Tibial nerve (tissue), 4 donors: ENCODE results near the gene MAGI2. TPM values are rescaled to one million over a fixed set of nuclear protein-coding genes. Genes with fewer than 3 reads are reported as not detected.
A peak's percentile ranks its signal among the peaks of the same experiment; 100 is the strongest.

Experiments used
- DNase-seq, 2 donors: peaks; one replicate each; pipeline ENCODE4 v3.0.0-alpha.2; 2019; ENCODE audit warnings: low spot score in 2 of 2
- H3K27ac ChIP-seq, 4 donors: fragments of 200-600 bp; sonication (generic) in 3 of 4; one replicate each; pipeline ENCODE4 v1.5.1; 2017 to 2019; ENCODE audit warnings: mild to moderate bottlenecking in 1 of 4
- H3K27me3 ChIP-seq, 2 donors: fragments of 200-600 bp; sonication (generic) in 1 of 2; one replicate each; pipeline versions ENCODE4 v1.5.1 to v1.6.0; 2017 to 2019
- H3K36me3 ChIP-seq, 3 donors: fragments of 200-600 bp; sonication (generic); one replicate each; pipeline ENCODE4 v1.5.1; 2018 to 2019
- H3K4me1 ChIP-seq, 4 donors: fragments of 200-600 bp; sonication (generic) in 3 of 4; one replicate each; pipeline ENCODE4 v1.5.1; 2017 to 2019
- H3K4me3 ChIP-seq, 4 donors: fragments of 200-600 bp; sonication (generic) in 3 of 4; one replicate each; pipeline ENCODE4 v1.5.1; 2017 to 2019; ENCODE audit warnings: mild to moderate bottlenecking in 1 of 4, moderate library complexity in 1 of 4
- H3K9me3 ChIP-seq, 4 donors: fragments of 200-600 bp; sonication (generic) in 3 of 4; one replicate each; pipeline ENCODE4 v1.5.1; 2017 to 2019
- CTCF ChIP-seq, 5 experiments: fragments of 200-600 bp in 3 of 5; fragments of 450-650 bp in 2 of 5; sonication (generic) in 3 of 5; IDR thresholded peaks; one replicate each; pipeline ENCODE4 v1.5.1; 2016 to 2019; ENCODE audit warnings: antibody characterized with exemption in 5 of 5, mild to moderate bottlenecking in 3 of 5, moderate library complexity in 2 of 5
- EP300 ChIP-seq, 2 donors: sonication (generic); formaldehyde crosslinking; IDR thresholded peaks; one replicate each; pipeline ENCODE4 v1.6.1; 2017; ENCODE audit warnings: antibody characterized with exemption in 2 of 2, mild to moderate bottlenecking in 1 of 2
- POLR2A ChIP-seq, 2 donors: fragments of 450-650 bp; IDR thresholded peaks; one replicate each; pipeline ENCODE4 v1.6.1; 2017; ENCODE audit warnings: antibody characterized with exemption in 2 of 2, mild to moderate bottlenecking in 2 of 2, moderate library complexity in 2 of 2
- WGBS, 2 donors: methylation state at CpG; one replicate each; pipeline ENCODE4 v1.1.5; 2018; 5-methylcytosine and 5-hydroxymethylcytosine counted together
- total RNA-seq, 4 donors: library from RNA; depleted of rRNA; stranded (reverse); fragments of >200 nt; gene quantifications; one replicate each; pipeline ENCODE4 v1.1.0, GENCODE V29; 2016

Gene MAGI2
- total RNA-seq, 4 donors from 2014 or later = 33.6 to 58.2 (median 55.6) TPM

- WGBS, 2 donors = 24 to 39% methylated on average over 3 of the region's 3 CpGs
Measured at GRCh38 chr7:78151229-78151628, 1302.2 kb downstream of the MAGI2 start.

GRCh38 chr7:78149787-78150186 lies 1303.7 kb downstream of the MAGI2 start:
- DNase-seq = no peak
- H3K9me3 ChIP-seq = peaks cover 0 to 2% (median 0%) of the 10 kb centered on the region in 4 donors
- H3K4me1 ChIP-seq = peaks cover 0 to 15% (median 0%) of the 10 kb centered on the region in 4 donors
- H3K36me3 ChIP-seq = peaks cover 0 to 6% (median 0%) of the 10 kb centered on the region in 3 donors
- H3K4me3 ChIP-seq = no peak overlapping the region
- TF ChIP-seq EP300 (IDR thresholded peaks at IDR 0.05) (no peak), CTCF (IDR thresholded peaks at IDR 0.05) (no peak), POLR2A (IDR thresholded peaks at IDR 0.05) (no peak)
- no peaks in the 10 kb centered on the region for H3K27me3 ChIP-seq
- WGBS, 2 donors = 39 to 48% methylated on average over 1 of the region's 1 CpG
- H3K27ac ChIP-seq = no peak overlapping the region

More at GRCh38 chr7:78151229-78151628, 1302.2 kb downstream of the MAGI2 start:
- no peak for DNase-seq
- Histone ChIP-seq H3K27ac (peak overlapping the region in 1 of 4 donors; percentile 28), H3K27me3 (no peaks in the 10 kb centered on the region), H3K9me3 (no peaks in the 10 kb centered on the region), H3K4me1 (peaks cover 0 to 15% (median 0%) of the 10 kb centered on the region in 4 donors), H3K4me3 (no peak overlapping the region), H3K36me3 (no peaks in the 10 kb centered on the region)
- TF ChIP-seq POLR2A (IDR thresholded peaks at IDR 0.05) = no peak
- TF ChIP-seq EP300 (IDR thresholded peaks at IDR 0.05) = no peak
- no peak for TF ChIP-seq CTCF (IDR thresholded peaks at IDR 0.05)

GRCh38 chr7:78148166-78148894 lies 1305.1 kb downstream of the MAGI2 start:
- WGBS, 2 donors = 85 to 97% methylated on average over 1 of the region's 1 CpG
- Histone ChIP-seq H3K4me3 (no peak overlapping the region), H3K27me3 (no peaks in the 10 kb centered on the region), H3K36me3 (peaks cover 0 to 6% (median 0%) of the 10 kb centered on the region in 3 donors), H3K27ac (no peak overlapping the region), H3K4me1 (peaks cover 0 to 15% (median 0%) of the 10 kb centered on the region in 4 donors), H3K9me3 (peaks cover 0 to 7% (median 0%) of the 10 kb centered on the region in 4 donors)
- TF ChIP-seq POLR2A (IDR thresholded peaks at IDR 0.05) (no peak), CTCF (IDR thresholded peaks at IDR 0.05) (no peak), EP300 (IDR thresholded peaks at IDR 0.05) (no peak)
- no peak for DNase-seq

- no peak overlapping the region for H3K27ac ChIP-seq
- no peaks in the 10 kb centered on the region for H3K27me3 ChIP-seq
- TF ChIP-seq EP300 (IDR thresholded peaks at IDR 0.05) (no peak), CTCF (IDR thresholded peaks at IDR 0.05) (no peak), POLR2A (IDR thresholded peaks at IDR 0.05) (no peak)
- H3K4me3 ChIP-seq = no peak overlapping the region
- H3K36me3 ChIP-seq = peaks cover 0 to 6% (median 0%) of the 10 kb centered on the region in 3 donors
- H3K4me1 ChIP-seq = peaks cover 0 to 15% (median 0%) of the 10 kb centered on the region in 4 donors
- DNase-seq = no peak
- H3K9me3 ChIP-seq = peaks cover 0 to 7% (median 0%) of the 10 kb centered on the region in 4 donors
Measured at GRCh38 chr7:78146546-78146945, 1306.9 kb downstream of the MAGI2 start.

- WGBS, 2 donors = 92% methylated on average over 2 of the region's 2 CpGs
- TF ChIP-seq CTCF (IDR thresholded peaks at IDR 0.05) (no peak), EP300 (IDR thresholded peaks at IDR 0.05) (no peak), POLR2A (IDR thresholded peaks at IDR 0.05) (no peak)
- H3K4me3 ChIP-seq = no peak overlapping the region
Measured at GRCh38 chr7:78143661-78144060, 1309.8 kb downstream of the MAGI2 start.

More at GRCh38 chr7:78143661-78144060, 1309.8 kb downstream of the MAGI2 start:
- H3K4me1 ChIP-seq = peaks cover 0 to 10% (median 0%) of the 10 kb centered on the region in 4 donors
- no peaks in the 10 kb centered on the region for H3K27me3 ChIP-seq
- peaks cover 0 to 6% (median 0%) of the 10 kb centered on the region in 3 donors for H3K36me3 ChIP-seq
- peaks cover 0 to 7% (median 0%) of the 10 kb centered on the region in 4 donors for H3K9me3 ChIP-seq
- no peak overlapping the region for H3K27ac ChIP-seq
- no peak for DNase-seq
